GM23248 (cell line): Measurements from ENCODE around the gene RFX3.

ENCODE experiments used
- EZH2 ChIP-seq: fragments of 200-600 bp; sonication (generic); IDR thresholded peaks from 2 replicates; pipeline ENCODE4 v1.6.1; 2018; ENCODE audit warnings: antibody characterized with exemption, mild to moderate bottlenecking; ENCODE audit not compliant: insufficient read depth, poor library complexity, severe bottlenecking
- EZH2phosphoT487 ChIP-seq: fragments of 200-600 bp; sonication (generic); IDR thresholded peaks from 2 replicates; pipeline ENCODE4 v1.6.1; 2018; ENCODE audit warnings: antibody characterized with exemption, moderate library complexity, mild to moderate bottlenecking, low read depth; ENCODE audit not compliant: insufficient read depth

GRCh38 chr9:3243683-3244082, 282.1 kb downstream of the RFX3 start:
- TF ChIP-seq EZH2 (no peak), EZH2phosphoT487 (no peak)
